Fibroblast of pulmonary artery (primary cell): ENCODE measurements around the gene EIF4G3.

Experiments used
- DNase-seq: peaks from one replicate; pipeline ENCODE4 v3.0.0-alpha.2; 2010; ENCODE audit warnings: low read depth
- H3K4me3 ChIP-seq: replicated peaks from 2 replicates; pipeline ENCODE4 v1.5.1; 2011; ENCODE audit warnings: low read depth, mild to moderate bottlenecking, control low read depth, low read length, moderate library complexity
- CTCF ChIP-seq: IDR thresholded peaks from 2 replicates; pipeline ENCODE4 v1.5.1; 2011; ENCODE audit warnings: mild to moderate bottlenecking, control low read depth, low read length, inconsistent platforms; ENCODE audit errors: missing control alignments

EIF4G3 gene

GRCh38 chr1:21072721-21073120 is 104.0 kb downstream of the EIF4G3 start:
- DNase-seq = peak; percentile 71
- H3K4me3 ChIP-seq = no peak overlapping the region
- TF ChIP-seq CTCF = peak; percentile 12

GRCh38 chr1:21069549-21069948 is 107.1 kb downstream of the EIF4G3 start:
- no peak overlapping the region for H3K4me3 ChIP-seq
- TF ChIP-seq CTCF = no peak
- DNase-seq = peak; percentile 79

GRCh38 chr1:21068937-21069336 is 107.8 kb downstream of the EIF4G3 start:
- DNase-seq = no peak
- H3K4me3 ChIP-seq = no peak overlapping the region
- TF ChIP-seq CTCF = no peak

- no peak overlapping the region for H3K4me3 ChIP-seq
- no peak for TF ChIP-seq CTCF
- DNase-seq = no peak
Observed at GRCh38 chr1:21067551-21068227, 109.0 kb downstream of the EIF4G3 start.

- no peak for TF ChIP-seq CTCF
- H3K4me3 ChIP-seq = no peak overlapping the region
- DNase-seq = no peak
Observed at GRCh38 chr1:21066356-21067012, 110.2 kb downstream of the EIF4G3 start.

GRCh38 chr1:21065851-21066250 is 110.8 kb downstream of the EIF4G3 start:
- no peak for TF ChIP-seq CTCF
- no peak overlapping the region for H3K4me3 ChIP-seq
- no peak for DNase-seq

- H3K4me3 ChIP-seq = no peak overlapping the region
- TF ChIP-seq CTCF = no peak
- no peak for DNase-seq
Observed at GRCh38 chr1:21064057-21064456, 112.6 kb downstream of the EIF4G3 start.
